AG09309 (cell line): Measurements from ENCODE around the gene PSMB11.

Experiments
- DNase-seq: peaks from one replicate; pipeline ENCODE4 v3.0.0-alpha.2; 2010; ENCODE audit warnings: low read depth
- H3K4me3 ChIP-seq: 2 replicates; pipeline ENCODE4 v1.5.1; 2011; ENCODE audit warnings: mild to moderate bottlenecking, low read depth, low read length, moderate library complexity; ENCODE audit not compliant: control insufficient read depth
- CTCF ChIP-seq: IDR thresholded peaks from 2 replicates; pipeline ENCODE4 v1.5.1; 2011; ENCODE audit warnings: mild to moderate bottlenecking, low read depth, low read length, inconsistent platforms; ENCODE audit not compliant: insufficient read depth, control insufficient read depth; ENCODE audit errors: missing control alignments

PSMB11 gene

GRCh38 chr14:23051141-23052057 is 9.4 kb downstream of the PSMB11 start:
- no peak overlapping the region for H3K4me3 ChIP-seq
- no peak for DNase-seq
- TF ChIP-seq CTCF: no peak

GRCh38 chr14:23052182-23052623 is 10.2 kb downstream of the PSMB11 start:
- no peak overlapping the region for H3K4me3 ChIP-seq
- no peak for DNase-seq
- TF ChIP-seq CTCF: peak; percentile 22

DNA sequence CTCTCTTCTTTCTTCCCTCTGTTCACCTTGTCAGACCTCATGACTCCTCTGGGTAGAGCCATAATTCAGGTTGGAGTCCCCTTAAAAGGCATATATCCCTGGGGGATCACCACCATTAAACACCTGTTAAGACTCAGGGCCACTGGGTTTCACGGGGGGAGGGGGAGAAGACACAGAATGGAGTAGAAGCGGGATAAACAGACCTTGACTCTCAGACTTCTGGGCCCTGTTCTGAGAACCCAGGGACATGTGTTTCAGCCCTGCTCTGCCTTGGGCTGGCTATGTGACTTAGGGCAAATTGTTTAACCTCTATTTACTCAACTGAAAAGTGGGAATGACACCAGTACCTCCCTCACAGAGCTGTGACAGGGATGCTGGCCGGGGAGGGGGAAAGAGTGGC is 10.7 kb downstream of the PSMB11 start:
- no peak overlapping the region for H3K4me3 ChIP-seq
- TF ChIP-seq CTCF: no peak
- DNase-seq: no peak

DNA sequence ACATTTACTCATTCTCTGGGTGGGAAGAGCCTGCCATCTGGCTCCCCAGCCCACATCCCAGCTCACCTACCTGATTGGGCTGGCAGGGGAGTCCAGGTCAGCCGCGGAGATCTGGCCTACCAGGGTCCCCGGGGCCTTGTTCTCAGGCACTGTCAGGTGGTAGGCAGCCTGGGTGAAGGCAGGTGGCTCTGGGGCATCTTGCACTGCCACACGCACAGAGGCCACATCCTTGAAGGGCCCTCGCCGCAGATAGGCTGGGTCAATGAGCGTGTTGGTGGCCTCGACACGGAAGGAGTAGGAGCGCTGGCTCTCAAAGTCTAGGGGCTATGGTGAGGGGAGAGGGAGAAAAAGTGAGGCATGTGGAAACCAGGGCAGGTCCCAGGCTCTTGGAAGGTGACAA is 11.4 kb downstream of the PSMB11 start:
- no peak overlapping the region for H3K4me3 ChIP-seq
- TF ChIP-seq CTCF: no peak
- DNase-seq: no peak

DNA sequence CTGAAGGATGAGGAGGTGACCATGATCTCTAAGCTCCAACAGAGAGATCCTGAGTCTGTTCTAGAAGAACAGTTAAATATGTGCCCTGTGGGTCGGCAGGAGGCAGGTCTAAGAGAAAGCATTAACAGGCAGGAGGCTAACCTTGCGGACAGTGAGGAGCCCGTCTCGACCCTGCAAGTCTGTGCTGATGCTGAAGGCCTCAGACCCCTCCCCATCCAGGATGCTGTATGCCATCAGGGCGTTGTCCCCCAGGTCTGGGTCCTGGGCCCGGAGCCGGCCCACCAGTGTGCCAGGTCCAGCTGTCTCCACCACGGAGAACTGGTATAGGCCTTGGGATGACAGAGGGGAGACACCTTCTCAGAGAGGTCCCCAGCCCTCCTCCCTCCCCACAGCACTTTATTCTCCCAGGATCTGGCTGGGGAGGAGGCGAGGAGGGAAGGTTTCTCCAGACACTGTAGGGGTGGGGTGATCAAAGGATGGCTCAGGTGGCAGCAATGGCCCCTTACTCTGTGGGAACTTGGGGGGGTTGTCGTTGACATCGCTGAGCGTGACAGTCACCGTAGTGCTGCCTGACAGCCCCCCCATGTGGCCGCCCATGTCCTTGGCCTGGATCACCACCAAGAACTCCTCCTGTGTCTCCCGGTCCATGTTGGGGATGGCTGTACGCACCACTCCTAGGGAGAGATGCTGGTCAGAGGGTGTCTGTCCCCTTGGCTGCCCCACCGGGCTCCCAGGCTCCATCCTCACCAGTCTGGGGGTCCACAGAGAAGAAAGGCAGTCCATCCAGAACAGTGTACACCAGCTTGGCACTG is 12.2 kb downstream of the PSMB11 start:
- no peak overlapping the region for H3K4me3 ChIP-seq
- DNase-seq: no peak
- TF ChIP-seq CTCF: peak; percentile 29

DNA sequence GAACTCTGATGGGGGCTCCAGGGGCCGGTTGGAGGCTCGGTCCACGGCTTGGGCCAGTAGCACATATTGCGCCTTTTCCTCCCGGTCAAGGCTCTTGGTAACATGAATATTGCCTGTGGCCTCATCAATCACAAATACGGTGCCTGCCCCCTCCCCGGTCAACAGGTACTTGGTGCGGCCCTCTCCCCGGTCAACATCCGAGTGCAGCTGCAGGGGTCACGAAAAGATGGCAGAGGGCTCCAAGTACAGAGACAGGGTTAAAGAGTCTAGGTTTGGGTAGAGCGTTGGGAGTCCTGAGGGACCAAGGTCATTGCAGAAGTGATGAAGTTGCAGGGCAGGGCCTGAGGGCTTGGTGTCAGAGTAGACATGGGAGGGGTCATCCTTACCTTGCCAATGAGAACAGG is 13.1 kb downstream of the PSMB11 start:
- no peak for TF ChIP-seq CTCF
- no peak overlapping the region for H3K4me3 ChIP-seq
- no peak for DNase-seq
